K562 (cell line): Measurements from ENCODE around the gene POU2F3. TPM values are rescaled to one million over a fixed set of nuclear protein-coding genes. Genes with fewer than 3 reads are reported as not detected.

Experiments
- ARID1B ChIP-seq: fragments of 450-650 bp; IDR thresholded peaks from 2 replicates; pipeline ENCODE4 v1.6.1; 2016; ENCODE audit warnings: antibody characterized with exemption, mild to moderate bottlenecking, inconsistent platforms
- FOXJ2 ChIP-seq: fragments of 200-800 bp; sonication (Bioruptor generic); IDR thresholded peaks from 2 replicates; pipeline ENCODE4 v1.6.1; 2016; ENCODE audit warnings: missing genetic modification characterization, missing compliant biosample characterization
- RBM39 ChIP-seq: fragments of 200-400 bp; formaldehyde crosslinking; optimal IDR thresholded peaks from 2 replicates; pipeline ENCODE3; 2018; ENCODE audit warnings: low read depth, low read length
- RCOR1 ChIP-seq, 2 experiments: IDR thresholded peaks; 2 replicates each; pipeline ENCODE4 v1.6.1; 2012; ENCODE audit warnings: low read depth in 2 of 2, low read length in 2 of 2, borderline replicate concordance in 1 of 2, improper control_type of control experiment in 1 of 2
- ZSCAN32 ChIP-seq: fragments of 450-650 bp; formaldehyde crosslinking; IDR thresholded peaks from 2 replicates; pipeline ENCODE4 v1.4.0; 2020; ENCODE audit warnings: mild to moderate bottlenecking, moderate library complexity
- polyA plus RNA-seq, 8 experiments: library from polyadenylated mRNA; depleted of rRNA in 4 of 8; stranded (reverse) in 5 of 8; unstranded in 3 of 8; fragments of >200 nt; fragmentation: Nextera tagmentation in 2 of 8; fragmentation: Illumina TruSeq in 1 of 8; extraction: Ambion mirVana in 2 of 8; extraction: Trizol in 1 of 8; gene quantifications; 2 replicates each; pipeline versions ENCODE4 v1.2.1 to v1.2.3, GENCODE V29; 2011 to 2014; ENCODE audit warnings: inconsistent platforms in 1 of 8, missing spikeins in 1 of 8
- total RNA-seq, 7 experiments: library from RNA; depleted of rRNA in 6 of 7; stranded (reverse); fragments of >200 nt in 6 of 7; fragmentation: Illumina TruSeq in 2 of 7; extraction: Trizol in 2 of 7; gene quantifications; 2 replicates each; pipeline versions ENCODE4 v1.2.1 to v1.2.3, GENCODE V29; 2011 to 2021; ENCODE audit warnings: low replicate concordance in 1 of 7
- TF ChIP-seq, protein P1 (sequence below), 2 experiments: fragments of 450-650 bp; formaldehyde crosslinking in 1 of 2; IDR thresholded peaks; 2 replicates each; pipeline versions ENCODE4 v1.4.0 to v1.6.1; 2014 to 2020; ENCODE audit warnings: mild to moderate bottlenecking in 2 of 2, borderline replicate concordance in 1 of 2, low read depth in 1 of 2
- TF ChIP-seq, protein P2 (sequence below): sonication (generic); formaldehyde crosslinking; IDR thresholded peaks from 2 replicates; pipeline ENCODE4 v1.8.1; 2023; ENCODE audit warnings: mild to moderate bottlenecking, missing genetic modification reagents
- TF ChIP-seq, protein P3 (sequence below): fragments of 450-650 bp; IDR thresholded peaks from 2 replicates; pipeline ENCODE4 v1.6.1; 2016; ENCODE audit warnings: low read depth

The POU2F3 gene
- total and polyA plus RNA-seq, 9 of the 15 experiments (the other 6 are each of a cell fraction or from before 2014, with no cell fraction given) = not detected

DNA sequence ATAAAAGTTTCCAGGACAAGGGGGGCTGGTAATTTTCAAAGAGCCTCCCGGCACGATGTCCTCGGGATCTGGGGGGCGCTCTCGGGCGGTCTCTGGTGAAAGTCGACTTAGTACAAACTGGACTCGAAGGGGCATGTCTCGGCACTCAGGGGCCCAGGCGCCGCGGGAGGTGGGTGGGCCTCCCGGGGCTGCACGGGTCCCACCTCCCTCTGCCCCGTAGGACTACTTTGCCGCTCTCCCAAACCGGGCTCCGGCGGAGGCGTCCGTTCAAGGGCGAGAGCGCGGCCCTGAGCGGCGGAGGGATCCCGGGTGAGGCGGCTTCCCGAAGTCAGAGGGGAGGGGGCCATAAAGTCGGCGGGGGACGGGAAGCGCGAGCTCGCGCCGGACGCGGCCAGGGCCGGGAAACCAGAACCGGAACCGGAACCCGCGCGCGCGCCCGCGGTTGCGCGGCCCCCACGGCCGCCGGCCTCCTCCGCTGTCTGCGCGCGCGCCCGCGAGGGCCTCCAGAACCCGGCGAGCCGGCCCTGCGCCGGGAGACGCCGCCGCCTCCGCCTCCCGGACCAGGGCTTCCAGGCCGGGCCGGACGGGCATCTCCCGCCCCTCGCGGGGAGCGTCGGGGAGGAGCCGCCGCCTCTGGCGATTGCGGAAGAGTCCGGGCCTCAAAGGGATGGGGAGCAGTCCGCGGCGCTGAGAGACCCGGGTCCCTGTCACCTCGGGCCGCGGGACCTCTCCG lies 96.1 kb downstream of the POU2F3 start, which contains the start of gene ARHGEF12 (continued):
- TF ChIP-seq RCOR1 (IDR thresholded peaks at IDR 0.05; ENCODE audit: borderline replicate concordance in 1 of 2, low read depth in 2 of 2, low read length in 2 of 2) = peak in 1 of 2 experiments; percentile 82; a peak in 3 of 4 replicates
- TF ChIP-seq ZSCAN32 (CRISPR knock-in tag) = no peak
- TF ChIP-seq, protein P1, sequence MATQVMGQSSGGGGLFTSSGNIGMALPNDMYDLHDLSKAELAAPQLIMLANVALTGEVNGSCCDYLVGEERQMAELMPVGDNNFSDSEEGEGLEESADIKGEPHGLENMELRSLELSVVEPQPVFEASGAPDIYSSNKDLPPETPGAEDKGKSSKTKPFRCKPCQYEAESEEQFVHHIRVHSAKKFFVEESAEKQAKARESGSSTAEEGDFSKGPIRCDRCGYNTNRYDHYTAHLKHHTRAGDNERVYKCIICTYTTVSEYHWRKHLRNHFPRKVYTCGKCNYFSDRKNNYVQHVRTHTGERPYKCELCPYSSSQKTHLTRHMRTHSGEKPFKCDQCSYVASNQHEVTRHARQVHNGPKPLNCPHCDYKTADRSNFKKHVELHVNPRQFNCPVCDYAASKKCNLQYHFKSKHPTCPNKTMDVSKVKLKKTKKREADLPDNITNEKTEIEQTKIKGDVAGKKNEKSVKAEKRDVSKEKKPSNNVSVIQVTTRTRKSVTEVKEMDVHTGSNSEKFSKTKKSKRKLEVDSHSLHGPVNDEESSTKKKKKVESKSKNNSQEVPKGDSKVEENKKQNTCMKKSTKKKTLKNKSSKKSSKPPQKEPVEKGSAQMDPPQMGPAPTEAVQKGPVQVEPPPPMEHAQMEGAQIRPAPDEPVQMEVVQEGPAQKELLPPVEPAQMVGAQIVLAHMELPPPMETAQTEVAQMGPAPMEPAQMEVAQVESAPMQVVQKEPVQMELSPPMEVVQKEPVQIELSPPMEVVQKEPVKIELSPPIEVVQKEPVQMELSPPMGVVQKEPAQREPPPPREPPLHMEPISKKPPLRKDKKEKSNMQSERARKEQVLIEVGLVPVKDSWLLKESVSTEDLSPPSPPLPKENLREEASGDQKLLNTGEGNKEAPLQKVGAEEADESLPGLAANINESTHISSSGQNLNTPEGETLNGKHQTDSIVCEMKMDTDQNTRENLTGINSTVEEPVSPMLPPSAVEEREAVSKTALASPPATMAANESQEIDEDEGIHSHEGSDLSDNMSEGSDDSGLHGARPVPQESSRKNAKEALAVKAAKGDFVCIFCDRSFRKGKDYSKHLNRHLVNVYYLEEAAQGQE (IDR thresholded peaks at IDR 0.05; ENCODE audit: borderline replicate concordance) = peak; percentile 57
- TF ChIP-seq, protein P1 (CRISPR knock-in tag; IDR thresholded peaks at IDR 0.05; ENCODE audit: low read depth) = no peak
- no peak for TF ChIP-seq RBM39
- TF ChIP-seq, protein P2, sequence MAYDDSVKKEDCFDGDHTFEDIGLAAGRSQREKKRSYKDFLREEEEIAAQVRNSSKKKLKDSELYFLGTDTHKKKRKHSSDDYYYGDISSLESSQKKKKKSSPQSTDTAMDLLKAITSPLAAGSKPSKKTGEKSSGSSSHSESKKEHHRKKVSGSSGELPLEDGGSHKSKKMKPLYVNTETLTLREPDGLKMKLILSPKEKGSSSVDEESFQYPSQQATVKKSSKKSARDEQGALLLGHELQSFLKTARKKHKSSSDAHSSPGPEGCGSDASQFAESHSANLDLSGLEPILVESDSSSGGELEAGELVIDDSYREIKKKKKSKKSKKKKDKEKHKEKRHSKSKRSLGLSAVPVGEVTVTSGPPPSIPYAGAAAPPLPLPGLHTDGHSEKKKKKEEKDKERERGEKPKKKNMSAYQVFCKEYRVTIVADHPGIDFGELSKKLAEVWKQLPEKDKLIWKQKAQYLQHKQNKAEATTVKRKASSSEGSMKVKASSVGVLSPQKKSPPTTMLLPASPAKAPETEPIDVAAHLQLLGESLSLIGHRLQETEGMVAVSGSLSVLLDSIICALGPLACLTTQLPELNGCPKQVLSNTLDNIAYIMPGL (CRISPR knock-in tag) = peak; percentile 78; the same call in 1 of the 2 replicates
- TF ChIP-seq, protein P3, sequence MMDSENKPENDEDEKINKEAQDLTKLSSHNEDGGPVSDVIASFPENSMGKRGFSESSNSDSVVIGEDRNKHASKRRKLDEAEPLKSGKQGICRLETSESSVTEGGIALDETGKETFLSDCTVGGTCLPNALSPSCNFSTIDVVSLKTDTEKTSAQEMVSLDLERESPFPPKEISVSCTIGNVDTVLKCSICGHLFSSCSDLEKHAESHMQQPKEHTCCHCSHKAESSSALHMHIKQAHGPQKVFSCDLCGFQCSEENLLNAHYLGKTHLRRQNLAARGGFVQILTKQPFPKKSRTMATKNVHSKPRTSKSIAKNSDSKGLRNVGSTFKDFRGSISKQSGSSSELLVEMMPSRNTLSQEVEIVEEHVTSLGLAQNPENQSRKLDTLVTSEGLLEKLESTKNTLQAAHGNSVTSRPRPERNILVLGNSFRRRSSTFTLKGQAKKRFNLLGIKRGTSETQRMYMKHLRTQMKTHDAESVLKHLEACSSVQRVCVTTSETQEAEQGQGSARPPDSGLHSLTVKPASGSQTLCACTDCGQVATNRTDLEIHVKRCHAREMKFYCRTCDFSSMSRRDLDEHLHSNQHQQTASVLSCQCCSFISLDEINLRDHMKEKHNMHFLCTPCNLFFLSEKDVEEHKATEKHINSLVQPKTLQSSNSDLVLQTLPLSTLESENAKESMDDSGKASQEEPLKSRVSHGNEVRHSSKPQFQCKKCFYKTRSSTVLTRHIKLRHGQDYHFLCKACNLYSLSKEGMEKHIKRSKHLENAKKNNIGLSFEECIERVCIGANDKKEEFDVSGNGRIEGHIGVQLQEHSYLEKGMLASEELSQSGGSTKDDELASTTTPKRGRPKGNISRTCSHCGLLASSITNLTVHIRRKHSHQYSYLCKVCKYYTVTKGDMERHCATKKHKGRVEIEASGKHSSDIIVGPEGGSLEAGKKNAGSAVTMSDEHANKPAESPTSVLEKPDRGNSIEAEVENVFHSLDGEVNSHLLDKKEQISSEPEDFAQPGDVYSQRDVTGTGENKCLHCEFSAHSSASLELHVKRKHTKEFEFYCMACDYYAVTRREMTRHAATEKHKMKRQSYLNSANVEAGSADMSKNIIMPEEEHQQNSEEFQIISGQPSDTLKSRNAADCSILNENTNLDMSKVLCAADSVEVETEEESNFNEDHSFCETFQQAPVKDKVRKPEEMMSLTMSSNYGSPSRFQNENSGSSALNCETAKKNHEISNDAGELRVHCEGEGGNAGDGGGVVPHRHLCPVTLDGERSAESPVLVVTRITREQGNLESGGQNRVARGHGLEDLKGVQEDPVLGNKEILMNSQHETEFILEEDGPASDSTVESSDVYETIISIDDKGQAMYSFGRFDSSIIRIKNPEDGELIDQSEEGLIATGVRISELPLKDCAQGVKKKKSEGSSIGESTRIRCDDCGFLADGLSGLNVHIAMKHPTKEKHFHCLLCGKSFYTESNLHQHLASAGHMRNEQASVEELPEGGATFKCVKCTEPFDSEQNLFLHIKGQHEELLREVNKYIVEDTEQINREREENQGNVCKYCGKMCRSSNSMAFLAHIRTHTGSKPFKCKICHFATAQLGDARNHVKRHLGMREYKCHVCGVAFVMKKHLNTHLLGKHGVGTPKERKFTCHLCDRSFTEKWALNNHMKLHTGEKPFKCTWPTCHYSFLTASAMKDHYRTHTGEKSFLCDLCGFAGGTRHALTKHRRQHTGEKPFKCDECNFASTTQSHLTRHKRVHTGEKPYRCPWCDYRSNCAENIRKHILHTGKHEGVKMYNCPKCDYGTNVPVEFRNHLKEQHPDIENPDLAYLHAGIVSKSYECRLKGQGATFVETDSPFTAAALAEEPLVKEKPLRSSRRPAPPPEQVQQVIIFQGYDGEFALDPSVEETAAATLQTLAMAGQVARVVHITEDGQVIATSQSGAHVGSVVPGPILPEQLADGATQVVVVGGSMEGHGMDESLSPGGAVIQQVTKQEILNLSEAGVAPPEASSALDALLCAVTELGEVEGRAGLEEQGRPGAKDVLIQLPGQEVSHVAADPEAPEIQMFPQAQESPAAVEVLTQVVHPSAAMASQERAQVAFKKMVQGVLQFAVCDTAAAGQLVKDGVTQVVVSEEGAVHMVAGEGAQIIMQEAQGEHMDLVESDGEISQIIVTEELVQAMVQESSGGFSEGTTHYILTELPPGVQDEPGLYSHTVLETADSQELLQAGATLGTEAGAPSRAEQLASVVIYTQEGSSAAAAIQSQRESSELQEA = 0 out of 2 replicates have a peak, but pooled peaks have one; percentile 49
- TF ChIP-seq FOXJ2 = peak; percentile 66; the same call in 1 of the 2 replicates
- TF ChIP-seq ARID1B = peak; percentile 64
